Measurements from ENCODE around the gene ZNF827.

ZNF827 gene

GRCh38 chr4:145957302-145957701, 18.7 kb upstream of the ZNF827 start:
- Histone ChIP-seq H3K9me3 (ENCODE audit: insufficient read depth, low read length) (no peaks in the 10 kb centered on the region), H3F3A (ENCODE audit: insufficient read depth) (0 out of 2 replicates have a peak, but pooled peaks cover 4% of the 10 kb centered on the region), H4K20me1 (ENCODE audit: low read depth, low read length) (no peaks in the 10 kb centered on the region), H3K9me2 (replicated peaks; ENCODE audit: insufficient read depth, low read length) (no peaks in the 10 kb centered on the region), H2AFZ (ENCODE audit: low read depth, low read length, severe bottlenecking) (no peak overlapping the region), H3K79me2 (ENCODE audit: insufficient read depth, low read length) (no peaks in the 10 kb centered on the region), H3K4me3 (ENCODE audit: insufficient read depth, low read length, poor library complexity, severe bottlenecking) (no peak overlapping the region), H3K27ac (ENCODE audit: low read depth, low read length) (no peak overlapping the region), H3K9ac (ENCODE audit: low read length) (no peak overlapping the region), H3K4me2 (ENCODE audit: low read depth, low read length, poor library complexity, severe bottlenecking) (no peak overlapping the region), H3K27me3 (ENCODE audit: low read length) (no peaks in the 10 kb centered on the region), H3K36me3 (ENCODE audit: low read length) (no peaks in the 10 kb centered on the region)
- no peak for TF ChIP-seq CTCF (IDR thresholded peaks at IDR 0.05; ENCODE audit: insufficient read depth, low read length, poor library complexity, severe bottlenecking)
- no peak for TF ChIP-seq EZH2phosphoT487 (conservative IDR thresholded peaks at IDR 0.05; ENCODE audit: low read length)

GRCh38 chr4:145956288-145956890, 17.8 kb upstream of the ZNF827 start:
- no peaks in the 10 kb centered on the region for H3K27me3 ChIP-seq (ENCODE audit: low read length)
- no peak overlapping the region for H3K4me2 ChIP-seq (ENCODE audit: low read depth, low read length, poor library complexity, severe bottlenecking)
- H3K36me3 ChIP-seq (ENCODE audit: low read length) = no peaks in the 10 kb centered on the region
- H4K20me1 ChIP-seq (ENCODE audit: low read depth, low read length) = no peaks in the 10 kb centered on the region
- H3K27ac ChIP-seq (ENCODE audit: low read depth, low read length) = no peak overlapping the region
- H3K9me2 ChIP-seq (replicated peaks; ENCODE audit: insufficient read depth, low read length) = no peaks in the 10 kb centered on the region
- H3K9me3 ChIP-seq (ENCODE audit: insufficient read depth, low read length) = no peaks in the 10 kb centered on the region
- peak overlapping the region; percentile 78 for H2AFZ ChIP-seq (ENCODE audit: low read depth, low read length, severe bottlenecking)
- H3K79me2 ChIP-seq (ENCODE audit: insufficient read depth, low read length) = no peaks in the 10 kb centered on the region
- H3K9ac ChIP-seq (ENCODE audit: low read length) = peak overlapping the region; percentile 16; the same call in 1 of the 2 replicates
- H3K4me3 ChIP-seq (ENCODE audit: insufficient read depth, low read length, poor library complexity, severe bottlenecking) = no peak overlapping the region
- H3F3A ChIP-seq (ENCODE audit: insufficient read depth) = no peaks in the 10 kb centered on the region
- peak; percentile 79 for TF ChIP-seq CTCF (IDR thresholded peaks at IDR 0.05; ENCODE audit: insufficient read depth, low read length, poor library complexity, severe bottlenecking)
- no peak for TF ChIP-seq EZH2phosphoT487 (conservative IDR thresholded peaks at IDR 0.05; ENCODE audit: low read length)

GRCh38 chr4:145954924-145955339, 16.3 kb upstream of the ZNF827 start:
- Histone ChIP-seq H3F3A (ENCODE audit: insufficient read depth) (no peaks in the 10 kb centered on the region), H3K27ac (ENCODE audit: low read depth, low read length) (no peak overlapping the region), H3K9me3 (ENCODE audit: insufficient read depth, low read length) (no peaks in the 10 kb centered on the region), H3K4me3 (ENCODE audit: insufficient read depth, low read length, poor library complexity, severe bottlenecking) (no peak overlapping the region), H3K36me3 (ENCODE audit: low read length) (no peaks in the 10 kb centered on the region), H3K9me2 (replicated peaks; ENCODE audit: insufficient read depth, low read length) (no peaks in the 10 kb centered on the region), H4K20me1 (ENCODE audit: low read depth, low read length) (no peaks in the 10 kb centered on the region), H2AFZ (ENCODE audit: low read depth, low read length, severe bottlenecking) (no peak overlapping the region), H3K27me3 (ENCODE audit: low read length) (no peaks in the 10 kb centered on the region), H3K9ac (ENCODE audit: low read length) (no peak overlapping the region), H3K4me2 (ENCODE audit: low read depth, low read length, poor library complexity, severe bottlenecking) (no peak overlapping the region), H3K79me2 (ENCODE audit: insufficient read depth, low read length) (no peaks in the 10 kb centered on the region)
- TF ChIP-seq EZH2phosphoT487 (conservative IDR thresholded peaks at IDR 0.05; ENCODE audit: low read length) (no peak), CTCF (IDR thresholded peaks at IDR 0.05; ENCODE audit: insufficient read depth, low read length, poor library complexity, severe bottlenecking) (no peak)
